Endothelial cell of umbilical vein (primary cell): ENCODE data around the gene DEFB112.

Source experiments
- CTCF ChIP-seq, 2 donors: IDR thresholded peaks; 1 replicate in 1 of 2; 2 replicates in 1 of 2; pipeline ENCODE4 v1.5.1; 2011; ENCODE audit warnings: low read length in 2 of 2, mild to moderate bottlenecking in 2 of 2, moderate library complexity in 2 of 2, control low read depth in 1 of 2, inconsistent platforms in 1 of 2, low read depth in 1 of 2; ENCODE audit not compliant: insufficient read depth in 1 of 2; ENCODE audit errors: extremely low read depth in 1 of 2
- EZH2 ChIP-seq: IDR thresholded peaks from 2 replicates; pipeline ENCODE4 v1.6.1; 2012; ENCODE audit warnings: borderline replicate concordance, low read depth, mild to moderate bottlenecking, moderate library complexity, low read length, inconsistent platforms; ENCODE audit not compliant: severe bottlenecking
- JUN ChIP-seq: IDR thresholded peaks from 2 replicates; pipeline ENCODE4 v1.6.1; 2011; ENCODE audit warnings: borderline replicate concordance, low read depth; ENCODE audit not compliant: insufficient read length, insufficient read depth
- MYC ChIP-seq: IDR thresholded peaks from one replicate; pipeline ENCODE4 v1.6.1; 2011; ENCODE audit warnings: mild to moderate bottlenecking, low read depth, low read length
- POLR2A ChIP-seq: IDR thresholded peaks from 2 replicates; pipeline ENCODE4 v1.6.1; 2012; ENCODE audit warnings: low read depth, mild to moderate bottlenecking, control low read depth, low read length
- POLR2AphosphoS5 ChIP-seq: IDR thresholded peaks from 2 replicates; pipeline ENCODE4 v1.6.1; 2012; ENCODE audit warnings: low read depth, mild to moderate bottlenecking, control low read depth, low read length, moderate library complexity; ENCODE audit not compliant: insufficient read depth
- TF ChIP-seq, protein P1 (sequence below): IDR thresholded peaks from 2 replicates; pipeline ENCODE4 v1.6.1; 2011; ENCODE audit not compliant: insufficient read depth, insufficient read length

DNA sequence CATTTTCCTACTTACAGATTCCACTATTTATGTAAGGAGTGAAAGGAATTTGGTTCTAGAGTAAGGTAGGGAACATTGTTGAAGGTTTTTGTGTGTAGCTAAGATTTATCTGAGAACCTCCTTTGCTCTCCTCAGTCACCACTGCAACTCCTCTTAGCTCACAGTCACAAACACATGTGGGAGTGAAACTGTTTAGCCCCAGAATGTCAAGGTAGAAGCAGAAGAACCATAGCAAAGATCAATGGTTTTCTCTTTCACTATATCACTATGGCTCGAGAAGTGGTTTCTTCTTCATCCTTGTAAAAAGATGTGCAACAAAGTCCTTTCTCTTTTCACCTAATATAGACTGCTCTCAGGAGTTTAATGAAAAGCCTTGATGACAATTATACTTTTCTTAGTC lies 6.5 kb upstream of the DEFB112 start:
- no peak for TF ChIP-seq CTCF (IDR thresholded peaks at IDR 0.05; ENCODE audit: extremely low read depth in 1 of 2, insufficient read depth in 1 of 2, low read depth in 1 of 2, low read length in 2 of 2)
- no peak for TF ChIP-seq MYC
- no peak for TF ChIP-seq POLR2A
- no peak for TF ChIP-seq POLR2AphosphoS5
- no peak for TF ChIP-seq EZH2
- TF ChIP-seq, protein P1, sequence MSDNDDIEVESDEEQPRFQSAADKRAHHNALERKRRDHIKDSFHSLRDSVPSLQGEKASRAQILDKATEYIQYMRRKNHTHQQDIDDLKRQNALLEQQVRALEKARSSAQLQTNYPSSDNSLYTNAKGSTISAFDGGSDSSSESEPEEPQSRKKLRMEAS = no peak
- no peak for TF ChIP-seq JUN
